Epithelial cell of prostate (primary cell): ENCODE measurements around the gene GPR137B.
"Not testable (repeated sequence)": the region's sequence is repeated elsewhere in the genome, so short reads cannot be mapped to it uniquely, and the experiment has no call there.

Experiments used
- DNase-seq: peaks from one replicate; pipeline ENCODE4 v3.0.0-alpha.2; 2011; ENCODE audit warnings: low read depth, low spot score
- H3K27ac ChIP-seq: fragments of 450-650 bp; 2 replicates; pipeline ENCODE4 v1.5.1; 2017; ENCODE audit warnings: mild to moderate bottlenecking

The GPR137B gene

DNA sequence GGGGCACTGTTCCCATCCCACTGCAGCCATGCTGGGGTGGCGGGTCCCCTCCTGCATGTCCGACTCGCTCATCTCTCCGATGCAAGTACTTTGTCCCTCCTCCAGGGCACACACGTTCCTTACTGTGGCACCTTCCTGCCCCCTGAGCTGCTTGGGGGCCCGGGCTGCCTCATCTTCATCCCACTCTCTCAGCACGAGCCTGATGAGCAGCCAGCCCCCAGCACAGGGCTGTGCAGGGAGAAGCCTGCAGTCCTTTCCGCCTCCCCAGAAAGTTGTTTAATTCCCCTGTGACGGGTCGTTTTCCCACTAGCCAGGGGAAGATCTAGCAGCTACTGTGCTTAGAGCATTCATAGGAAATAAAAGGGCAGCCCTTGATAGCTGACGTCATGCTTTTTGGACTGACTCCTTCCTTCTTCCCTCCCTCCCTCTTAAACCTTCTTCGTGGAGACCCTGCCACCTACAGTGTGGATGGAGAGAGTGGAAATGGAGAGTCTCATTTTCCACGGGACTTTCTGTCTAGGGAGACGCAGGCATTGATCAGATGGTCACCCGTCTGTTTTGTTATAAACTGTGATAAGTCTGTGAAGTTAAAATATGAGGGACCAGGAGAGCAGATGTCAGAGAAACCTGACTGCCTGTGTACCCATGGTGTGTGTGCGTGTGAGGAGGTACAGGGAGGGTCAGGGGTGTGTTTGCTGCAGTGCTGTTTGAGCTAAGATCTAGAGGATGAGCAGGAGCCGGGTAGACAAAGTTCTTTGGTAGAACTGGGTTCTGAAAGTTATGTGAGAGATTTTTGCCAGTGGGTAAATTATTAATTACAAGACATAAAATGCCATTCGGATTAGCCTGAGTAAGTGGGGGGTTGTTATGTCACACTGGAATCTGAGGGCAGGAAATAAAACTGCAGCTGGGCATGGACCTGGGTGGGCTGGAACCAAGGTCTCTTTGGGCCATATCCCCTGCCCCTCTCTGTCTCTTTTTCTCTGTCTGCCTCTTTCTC lies 34.3 kb downstream of the GPR137B start:
- no peak overlapping the region for H3K27ac ChIP-seq
- no peak for DNase-seq

- no peak overlapping the region for H3K27ac ChIP-seq
- DNase-seq: no peak
Measured at GRCh38 chr1:236179634-236180033, 37.3 kb downstream of the GPR137B start.

- no peak for DNase-seq
- H3K27ac ChIP-seq: no peak overlapping the region
Measured at GRCh38 chr1:236181059-236181458, 38.7 kb downstream of the GPR137B start.

GRCh38 chr1:236185687-236186086 lies 43.3 kb downstream of the GPR137B start:
- DNase-seq: no peak

GRCh38 chr1:236186471-236186870 lies 44.1 kb downstream of the GPR137B start:
- DNase-seq, H3K27ac ChIP-seq: not testable (repeated sequence)

More at GRCh38 chr1:236185687-236186086, 43.3 kb downstream of the GPR137B start:
- no peak overlapping the region for H3K27ac ChIP-seq

DNA sequence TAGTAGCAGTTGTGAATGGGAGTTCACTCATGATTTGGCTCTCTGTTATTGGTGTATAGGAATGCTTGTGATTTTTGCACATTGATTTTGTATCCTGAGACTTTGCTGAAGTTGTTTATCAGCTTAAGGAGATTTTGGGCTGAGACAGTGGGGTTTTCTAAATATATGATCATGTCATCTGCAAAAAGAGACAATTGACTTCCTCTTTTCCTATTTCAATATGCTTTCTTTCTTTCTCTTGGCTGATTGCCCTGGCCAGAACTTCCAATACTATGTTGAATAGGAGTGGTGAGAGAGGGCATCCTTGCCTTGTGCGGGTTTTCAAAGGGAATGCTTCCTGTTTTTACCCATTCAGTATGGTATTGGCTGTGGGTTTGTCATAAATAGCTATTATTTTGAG lies 45.7 kb downstream of the GPR137B start:
- not testable (repeated sequence) for H3K27ac ChIP-seq, DNase-seq

DNA sequence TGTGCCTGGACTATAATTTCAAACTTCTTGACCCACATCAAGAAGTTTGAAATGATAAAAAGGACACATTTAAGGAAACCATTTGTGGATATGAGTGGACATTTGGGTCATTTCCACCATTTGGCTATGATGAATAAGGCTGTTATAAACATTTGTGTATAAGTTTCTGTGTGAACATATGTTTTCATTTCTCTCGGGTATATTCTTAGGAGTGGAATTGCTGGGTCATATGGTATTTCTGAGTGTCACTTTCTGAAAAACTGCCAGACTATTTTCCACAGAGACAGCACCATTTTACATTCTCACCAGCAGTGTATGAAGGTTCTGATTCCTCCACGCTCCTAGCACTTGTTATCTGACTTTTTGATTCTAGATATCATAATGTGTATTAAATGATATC lies 50.8 kb downstream of the GPR137B start:
- DNase-seq: no peak
- H3K27ac ChIP-seq: no peak overlapping the region

GRCh38 chr1:236200925-236201324 lies 58.6 kb downstream of the GPR137B start:
- DNase-seq: no peak
- H3K27ac ChIP-seq: no peak overlapping the region

DNA sequence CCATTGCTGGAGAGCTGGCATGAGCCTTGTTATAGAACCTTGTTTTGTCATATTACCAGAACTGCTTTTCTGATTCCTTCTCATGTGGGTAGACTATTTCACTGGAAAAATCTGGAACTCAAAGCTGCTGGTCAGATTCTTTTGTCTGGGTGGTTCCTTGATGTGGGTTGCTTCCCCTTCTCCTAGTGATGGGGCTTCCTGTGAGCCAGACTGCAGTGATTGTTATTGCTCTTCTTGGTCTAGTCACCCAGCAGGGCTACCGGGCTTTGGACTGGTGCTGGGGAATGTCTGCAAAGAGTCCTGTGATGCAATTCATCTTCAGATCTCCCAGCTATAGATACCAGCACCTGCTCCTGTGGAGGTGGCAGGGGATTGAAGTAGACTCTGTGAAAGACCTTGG lies 59.4 kb downstream of the GPR137B start:
- DNase-seq: no peak
- H3K27ac ChIP-seq: no peak overlapping the region

DNA sequence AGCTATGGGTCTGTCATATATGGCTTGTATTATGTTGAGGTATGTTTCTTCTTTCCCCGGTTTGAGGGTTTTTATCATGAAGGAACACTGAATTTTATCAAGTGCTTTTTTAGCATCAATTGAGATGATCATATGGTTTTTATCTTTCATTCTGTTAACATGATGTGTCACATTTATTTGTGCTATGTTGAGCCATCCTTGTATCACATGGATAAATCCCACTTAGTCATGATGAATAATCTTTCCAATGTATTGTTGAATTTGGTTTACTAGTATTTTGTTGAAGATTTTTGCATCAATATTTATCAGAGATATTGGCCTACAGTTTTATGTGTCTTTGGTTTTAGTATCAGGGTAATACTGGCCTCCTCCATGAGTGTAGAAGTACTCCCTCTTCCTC lies 61.7 kb downstream of the GPR137B start:
- no peak for DNase-seq
- H3K27ac ChIP-seq: no peak overlapping the region

GRCh38 chr1:236204656-236205055 lies 62.3 kb downstream of the GPR137B start:
- no peak overlapping the region for H3K27ac ChIP-seq

GRCh38 chr1:236206548-236206947 lies 64.2 kb downstream of the GPR137B start:
- H3K27ac ChIP-seq: no peak overlapping the region
- DNase-seq: no peak

More at GRCh38 chr1:236204656-236205055, 62.3 kb downstream of the GPR137B start:
- DNase-seq: no peak

DNA sequence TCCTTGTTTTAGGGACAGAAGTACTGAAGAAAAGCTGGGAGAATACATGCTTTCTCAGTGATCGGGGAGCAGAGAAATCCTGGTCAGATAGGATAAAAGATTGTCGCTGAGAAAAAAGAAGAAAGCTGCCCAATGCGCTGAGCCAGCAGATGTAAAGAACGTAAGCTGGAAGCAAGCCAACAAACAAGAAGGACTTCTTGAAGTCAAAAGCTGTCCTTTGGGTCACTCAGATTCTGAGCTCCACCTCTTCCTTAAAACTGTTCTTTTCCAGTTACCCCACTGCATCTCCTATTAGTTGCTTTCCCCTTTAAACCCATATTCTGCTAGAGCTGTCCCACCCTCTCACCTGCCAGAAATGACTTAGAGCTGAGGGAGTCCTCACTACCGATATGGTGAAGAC lies 64.8 kb downstream of the GPR137B start:
- DNase-seq: no peak
- no peak overlapping the region for H3K27ac ChIP-seq

- no peak for DNase-seq
- no peak overlapping the region for H3K27ac ChIP-seq
Measured at GRCh38 chr1:236207569-236207968, 65.2 kb downstream of the GPR137B start.

- no peak overlapping the region for H3K27ac ChIP-seq
Measured at GRCh38 chr1:236209185-236209584, 66.8 kb downstream of the GPR137B start.

GRCh38 chr1:236209713-236210112 lies 67.4 kb downstream of the GPR137B start:
- no peak for DNase-seq
- no peak overlapping the region for H3K27ac ChIP-seq

More at GRCh38 chr1:236209185-236209584, 66.8 kb downstream of the GPR137B start:
- no peak for DNase-seq

DNA sequence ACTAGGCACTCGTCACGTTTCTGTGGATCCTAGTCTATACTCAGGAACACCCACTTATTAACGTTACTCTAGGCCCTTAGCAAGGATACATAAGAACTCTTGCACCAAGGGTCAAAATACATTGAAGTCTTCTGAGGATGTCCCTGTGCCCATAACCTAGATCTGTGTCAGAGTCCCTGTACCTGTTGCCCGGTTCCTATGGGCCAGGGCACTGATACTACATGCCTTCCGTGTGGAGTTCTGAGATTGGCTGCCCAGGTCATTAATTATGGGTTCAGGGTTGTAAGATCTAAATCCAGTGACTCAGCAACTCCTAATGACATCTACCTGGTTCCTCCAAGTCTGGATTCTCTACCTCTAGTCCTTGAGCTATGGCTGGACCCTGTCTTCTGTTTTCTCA lies 69.5 kb downstream of the GPR137B start:
- H3K27ac ChIP-seq: no peak overlapping the region

GRCh38 chr1:236213534-236213933 lies 71.2 kb downstream of the GPR137B start:
- H3K27ac ChIP-seq: no peak overlapping the region
- DNase-seq: no peak

More for the DNA sequence above, 69.5 kb downstream of the GPR137B start:
- DNase-seq: no peak

DNA sequence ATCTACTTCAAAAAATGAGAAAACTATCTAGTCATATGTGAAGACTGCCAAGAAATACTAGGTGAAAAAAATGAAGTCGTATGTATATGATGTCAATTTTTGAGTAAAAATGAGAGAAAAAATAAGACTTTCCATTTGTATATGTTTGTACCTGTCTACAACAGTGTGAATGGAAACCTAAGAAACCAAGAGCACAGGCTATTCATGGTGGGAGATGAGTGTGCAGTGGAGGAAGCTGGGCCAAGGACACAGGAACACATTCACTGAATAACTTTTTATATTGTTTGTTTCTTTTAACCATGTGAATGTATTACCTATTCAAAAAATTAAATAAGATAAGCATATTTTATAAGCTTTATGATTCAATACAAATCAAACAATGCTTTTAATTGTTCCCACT lies 72.4 kb downstream of the GPR137B start:
- no peak overlapping the region for H3K27ac ChIP-seq
- DNase-seq: no peak

DNA sequence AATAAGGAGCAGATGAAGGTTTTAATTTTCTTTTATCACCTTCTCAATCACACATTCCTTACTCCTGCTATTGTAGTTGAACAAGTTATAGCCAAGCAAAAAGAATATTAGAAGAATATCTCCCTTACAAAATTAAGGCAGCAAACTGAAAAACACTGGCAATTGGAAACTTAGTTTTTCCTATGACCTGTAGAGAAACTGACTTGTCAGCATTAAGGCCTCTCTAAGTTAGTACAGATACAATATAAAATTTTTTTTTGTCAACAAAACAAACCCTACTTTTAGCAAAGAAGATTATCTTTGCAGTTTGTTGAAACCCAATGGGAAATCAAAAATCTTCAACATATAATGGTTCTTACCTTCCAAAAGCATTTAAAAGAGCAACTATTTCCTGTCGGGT lies 78.1 kb downstream of the GPR137B start:
- DNase-seq: no peak
- H3K27ac ChIP-seq: no peak overlapping the region

- H3K27ac ChIP-seq: no peak overlapping the region
- DNase-seq: no peak
Measured at GRCh38 chr1:236222632-236223031, 80.3 kb downstream of the GPR137B start.

DNA sequence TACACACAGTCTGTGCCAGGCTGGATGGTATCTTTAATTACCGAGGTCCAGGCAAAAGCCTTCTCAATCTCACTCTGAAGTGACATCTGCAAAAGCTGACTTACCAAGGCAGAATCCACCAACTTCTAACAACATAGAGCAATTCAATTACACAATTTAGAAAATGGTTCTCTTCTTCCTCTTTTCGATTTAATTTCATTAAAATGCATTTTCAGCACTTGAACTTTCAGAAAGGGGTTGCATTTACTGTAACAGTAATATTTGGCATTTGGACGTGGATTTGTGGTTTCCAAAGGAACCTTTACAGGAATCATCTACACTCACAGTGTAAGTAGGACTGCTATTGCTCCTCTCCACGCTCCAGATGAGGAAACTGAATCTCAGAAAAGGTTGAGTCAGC lies 86.1 kb downstream of the GPR137B start:
- DNase-seq: no peak
- no peak overlapping the region for H3K27ac ChIP-seq
